HG02763 (cell line): ENCODE measurements around the gene RFPL1.

Experiments
- ATAC-seq: cut with Tn5 transposase; IDR thresholded peaks from one replicate; pipeline ENCODE4 v1.9.1; 2021; ENCODE audit warnings: mild to moderate bottlenecking, moderate library complexity; ENCODE audit not compliant: unreplicated experiment

Gene RFPL1

DNA sequence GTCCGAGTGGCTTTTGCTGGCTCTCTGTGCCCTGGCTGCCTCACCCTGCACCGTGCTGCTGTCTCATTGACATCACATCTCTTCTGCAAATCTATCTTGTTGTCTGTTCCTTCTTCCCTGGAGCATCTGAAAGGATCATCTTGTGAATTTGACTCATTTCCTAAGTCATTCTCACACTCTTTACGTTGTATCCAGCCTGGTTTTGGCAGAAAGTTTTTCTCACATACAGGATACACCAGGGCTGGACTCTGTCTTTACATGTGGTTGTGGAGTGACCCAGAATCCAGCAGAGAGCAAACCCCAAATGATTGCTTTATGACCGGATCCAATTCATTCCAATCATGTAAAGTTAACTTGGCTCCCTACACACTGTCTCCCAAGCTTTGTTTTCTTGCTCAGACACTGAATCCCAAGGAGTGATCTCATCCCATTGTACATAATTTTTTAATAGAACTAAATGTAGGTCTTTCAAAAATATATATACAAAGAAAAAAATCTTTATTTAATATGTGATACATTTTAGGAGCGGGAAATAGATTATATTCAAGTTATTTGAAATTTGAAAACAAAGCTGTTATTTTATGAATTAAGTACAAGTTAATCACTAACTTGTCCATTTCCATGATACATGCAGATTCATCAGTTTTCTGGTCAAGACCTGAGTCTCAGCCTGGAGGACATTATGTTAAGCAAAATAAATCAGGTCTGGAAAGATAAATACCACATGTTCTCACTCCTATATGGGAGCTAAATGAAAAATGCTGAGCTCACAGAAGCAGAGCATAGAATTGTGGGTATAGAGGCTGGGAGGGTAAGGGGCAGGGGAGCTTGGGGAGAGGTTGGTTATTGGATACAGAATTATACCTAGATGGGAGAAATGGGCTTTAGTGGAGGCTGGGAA lies 2.9 kb upstream of the RFPL1 start:
- no peak for ATAC-seq

DNA sequence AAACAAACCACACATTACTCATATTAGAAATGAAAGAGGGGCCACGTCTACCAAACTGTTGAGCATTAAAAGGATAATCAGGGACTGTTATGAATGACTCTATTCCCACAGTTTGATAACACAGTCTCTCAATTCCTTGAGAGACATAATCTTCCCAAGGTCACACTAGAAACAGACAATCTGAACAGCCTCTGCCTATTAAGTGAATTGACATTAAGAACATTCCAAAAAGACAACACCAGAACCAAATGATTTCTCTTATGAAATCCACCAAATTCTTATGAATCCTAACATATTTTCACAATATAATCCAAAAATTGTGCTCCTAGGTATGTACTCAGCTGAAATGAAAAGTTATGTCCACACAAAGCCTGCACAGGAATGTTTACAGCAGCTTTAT lies 4.6 kb downstream of the RFPL1 start:
- no peak for ATAC-seq

GRCh38 chr22:29443452-29443851 lies 5.1 kb downstream of the RFPL1 start:
- ATAC-seq = no peak

- no peak for ATAC-seq
Measured at GRCh38 chr22:29443861-29444792, 5.7 kb downstream of the RFPL1 start.

DNA sequence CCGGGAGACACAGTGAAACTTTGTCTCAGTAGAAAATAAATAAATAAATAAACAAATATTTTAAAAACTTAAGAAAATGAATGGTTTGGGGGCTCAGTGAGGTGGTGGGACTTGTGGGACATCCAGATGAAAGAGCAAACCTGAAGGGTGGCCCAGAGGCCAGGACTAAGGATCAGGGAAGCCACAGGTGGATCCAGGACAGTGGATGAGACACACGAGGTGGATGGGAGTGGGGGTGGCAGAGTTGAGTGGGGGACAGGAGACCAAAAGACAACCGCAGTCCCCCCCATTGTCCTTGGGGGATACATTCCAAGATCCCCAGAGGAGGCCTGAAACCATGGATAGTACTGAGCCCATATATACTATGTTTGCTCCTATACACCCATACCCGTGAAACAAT lies 7.1 kb downstream of the RFPL1 start:
- ATAC-seq = no peak

DNA sequence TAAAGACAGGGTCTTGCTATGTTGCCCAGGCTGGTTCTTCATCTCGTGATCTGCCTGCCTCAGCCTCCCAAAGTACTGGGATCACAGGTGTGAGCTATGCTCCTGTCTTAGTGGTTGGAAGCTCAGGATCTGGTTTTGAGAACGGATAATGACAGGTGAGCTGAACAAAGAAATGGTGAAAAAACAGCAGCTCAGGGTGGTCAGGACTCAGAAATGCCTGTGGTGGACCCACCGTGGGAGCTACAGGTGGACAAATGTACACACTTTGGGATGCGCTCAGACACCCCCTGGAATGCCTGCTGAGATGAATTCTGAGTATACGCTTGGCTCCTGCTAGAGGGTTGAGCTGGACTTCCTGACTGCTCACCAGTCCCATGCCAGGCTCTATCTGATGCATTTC lies 9.5 kb downstream of the RFPL1 start:
- no peak for ATAC-seq

- ATAC-seq = no peak
Measured at GRCh38 chr22:29449296-29449875, 11.0 kb downstream of the RFPL1 start.

GRCh38 chr22:29450222-29450621 lies 11.8 kb downstream of the RFPL1 start:
- no peak for ATAC-seq

- ATAC-seq = no peak
Measured at GRCh38 chr22:29451863-29452262, 13.5 kb downstream of the RFPL1 start.

DNA sequence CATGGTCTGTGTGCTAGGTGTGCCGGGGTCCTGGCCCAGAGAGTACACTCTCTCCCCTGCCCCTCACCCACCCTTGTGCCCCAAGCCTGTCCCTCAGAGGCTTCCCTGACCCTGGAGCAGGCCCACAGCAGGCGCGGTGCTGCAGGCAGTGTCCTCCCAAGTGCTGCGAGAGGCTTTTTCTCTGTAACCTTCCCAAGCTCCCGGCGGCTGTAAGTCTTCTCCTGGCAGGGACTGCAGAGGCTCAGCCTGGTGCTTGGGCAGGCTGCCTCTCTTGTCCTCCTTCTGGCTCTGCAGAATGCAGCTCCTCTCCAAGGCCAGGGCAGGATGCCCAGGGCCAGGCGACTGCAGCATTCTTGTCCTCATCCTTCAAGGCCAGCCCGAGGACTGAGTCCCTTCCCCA lies 15.9 kb downstream of the RFPL1 start:
- no peak for ATAC-seq

GRCh38 chr22:29456211-29456671 lies 17.9 kb downstream of the RFPL1 start:
- no peak for ATAC-seq

GRCh38 chr22:29457730-29458129 lies 19.3 kb downstream of the RFPL1 start:
- no peak for ATAC-seq

DNA sequence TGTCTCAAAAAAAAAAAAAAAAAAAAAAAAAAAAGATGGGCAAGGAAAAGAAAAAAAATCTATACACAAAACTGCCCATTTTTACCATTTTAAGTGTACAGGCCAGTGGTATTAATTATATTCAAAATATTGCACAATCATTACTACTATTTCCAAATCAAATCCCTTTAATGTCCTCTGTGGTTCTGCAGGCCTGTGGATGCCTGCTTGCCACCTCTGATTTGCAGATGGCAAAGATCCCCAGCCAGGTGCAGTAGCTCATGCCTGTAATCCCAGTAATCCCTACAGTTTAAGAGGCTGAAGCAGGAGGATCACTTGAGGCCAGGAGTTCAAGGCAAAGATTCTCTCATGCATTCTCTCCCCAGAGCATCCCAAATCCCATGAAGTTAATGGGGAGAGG lies 20.2 kb downstream of the RFPL1 start:
- no peak for ATAC-seq

GRCh38 chr22:29459773-29460172 lies 21.4 kb downstream of the RFPL1 start:
- ATAC-seq = no peak

GRCh38 chr22:29461263-29461662 lies 22.9 kb downstream of the RFPL1 start:
- no peak for ATAC-seq

GRCh38 chr22:29463629-29464028 lies 25.2 kb downstream of the RFPL1 start:
- ATAC-seq = no peak

- no peak for ATAC-seq
Measured at GRCh38 chr22:29464581-29464980, 26.2 kb downstream of the RFPL1 start.

GRCh38 chr22:29469755-29470154 lies 31.4 kb downstream of the RFPL1 start:
- ATAC-seq = no peak

- ATAC-seq = no peak
Measured at GRCh38 chr22:29470159-29470855, 31.9 kb downstream of the RFPL1 start.

- ATAC-seq = no peak
Measured at GRCh38 chr22:29473001-29473400, 34.6 kb downstream of the RFPL1 start.

- ATAC-seq = peak; percentile 60
Measured at GRCh38 chr22:29475550-29475949, 37.2 kb downstream of the RFPL1 start.
